ENCODE results near the gene ERI2.

Gene ERI2

DNA sequence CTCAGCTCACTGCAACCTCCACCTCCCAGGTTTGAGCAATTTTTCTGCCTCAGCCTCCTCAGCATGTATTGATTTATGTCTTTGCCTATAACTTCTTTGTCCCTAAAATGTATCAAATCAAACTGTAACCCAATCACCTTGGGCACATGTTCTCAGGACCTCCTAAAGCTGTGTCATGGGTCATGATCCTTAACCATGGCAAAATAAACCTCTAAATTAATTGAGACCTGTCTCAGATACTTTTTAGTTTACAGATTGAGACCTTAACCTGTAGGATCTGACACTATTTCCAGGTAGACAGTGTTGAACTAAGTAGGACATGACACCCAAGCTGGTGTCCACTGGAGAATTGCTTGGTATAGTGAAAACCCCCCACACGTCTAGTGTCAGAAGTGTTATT, 45.1 kb downstream of the ERI2 start:
- TF ChIP-seq, protein P1, sequence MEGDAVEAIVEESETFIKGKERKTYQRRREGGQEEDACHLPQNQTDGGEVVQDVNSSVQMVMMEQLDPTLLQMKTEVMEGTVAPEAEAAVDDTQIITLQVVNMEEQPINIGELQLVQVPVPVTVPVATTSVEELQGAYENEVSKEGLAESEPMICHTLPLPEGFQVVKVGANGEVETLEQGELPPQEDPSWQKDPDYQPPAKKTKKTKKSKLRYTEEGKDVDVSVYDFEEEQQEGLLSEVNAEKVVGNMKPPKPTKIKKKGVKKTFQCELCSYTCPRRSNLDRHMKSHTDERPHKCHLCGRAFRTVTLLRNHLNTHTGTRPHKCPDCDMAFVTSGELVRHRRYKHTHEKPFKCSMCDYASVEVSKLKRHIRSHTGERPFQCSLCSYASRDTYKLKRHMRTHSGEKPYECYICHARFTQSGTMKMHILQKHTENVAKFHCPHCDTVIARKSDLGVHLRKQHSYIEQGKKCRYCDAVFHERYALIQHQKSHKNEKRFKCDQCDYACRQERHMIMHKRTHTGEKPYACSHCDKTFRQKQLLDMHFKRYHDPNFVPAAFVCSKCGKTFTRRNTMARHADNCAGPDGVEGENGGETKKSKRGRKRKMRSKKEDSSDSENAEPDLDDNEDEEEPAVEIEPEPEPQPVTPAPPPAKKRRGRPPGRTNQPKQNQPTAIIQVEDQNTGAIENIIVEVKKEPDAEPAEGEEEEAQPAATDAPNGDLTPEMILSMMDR (IDR thresholded peaks at IDR 0.05), result no peak

DNA sequence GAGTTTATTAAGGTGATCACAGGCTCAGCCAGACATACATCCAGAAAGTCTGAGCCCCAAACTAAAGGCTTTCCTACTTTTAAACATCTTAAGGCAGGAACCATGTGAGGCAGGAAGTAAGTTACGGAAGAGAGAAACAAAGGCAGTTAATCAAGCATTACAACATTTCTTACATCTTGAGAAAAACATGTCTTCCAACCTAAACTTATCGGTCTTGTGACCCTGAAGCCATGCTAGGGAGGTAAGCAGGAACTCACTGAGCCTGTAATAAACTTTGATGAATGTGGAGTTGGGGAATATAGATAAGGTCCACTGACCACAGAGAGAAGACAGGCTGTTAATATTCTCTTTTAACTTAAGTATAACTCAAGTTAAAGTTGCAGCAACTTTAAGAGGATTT, 45.9 kb downstream of the ERI2 start:
- TF ChIP-seq, protein P1 (IDR thresholded peaks at IDR 0.05), result no peak

- TF ChIP-seq, protein P1 (IDR thresholded peaks at IDR 0.05), result no peak
Measured at GRCh38 chr16:20755238-20755637, 51.0 kb downstream of the ERI2 start.

DNA sequence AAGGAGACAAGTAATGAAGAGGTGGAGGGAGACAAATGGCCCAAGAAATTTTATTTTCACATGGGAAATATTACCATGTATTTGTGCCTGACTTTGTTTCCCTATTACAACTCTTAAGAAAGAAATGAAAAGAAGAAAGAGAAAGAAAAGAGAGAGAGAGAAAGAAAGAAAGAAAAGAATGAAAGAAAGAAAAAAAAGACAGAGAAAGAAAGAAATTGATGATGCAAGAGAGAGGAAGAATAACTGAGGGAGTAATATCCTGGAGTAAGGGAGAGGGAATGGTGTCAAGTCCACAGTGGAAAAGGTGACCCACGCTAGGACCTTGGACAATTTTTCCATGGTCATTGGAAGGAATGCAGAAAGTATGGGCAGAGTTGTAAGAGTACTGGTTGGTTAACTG, 52.5 kb downstream of the ERI2 start:
- TF ChIP-seq, protein P1 (IDR thresholded peaks at IDR 0.05), result no peak

- TF ChIP-seq, protein P1 (IDR thresholded peaks at IDR 0.05), result no peak
Measured at GRCh38 chr16:20750558-20750957, 55.7 kb downstream of the ERI2 start.

DNA sequence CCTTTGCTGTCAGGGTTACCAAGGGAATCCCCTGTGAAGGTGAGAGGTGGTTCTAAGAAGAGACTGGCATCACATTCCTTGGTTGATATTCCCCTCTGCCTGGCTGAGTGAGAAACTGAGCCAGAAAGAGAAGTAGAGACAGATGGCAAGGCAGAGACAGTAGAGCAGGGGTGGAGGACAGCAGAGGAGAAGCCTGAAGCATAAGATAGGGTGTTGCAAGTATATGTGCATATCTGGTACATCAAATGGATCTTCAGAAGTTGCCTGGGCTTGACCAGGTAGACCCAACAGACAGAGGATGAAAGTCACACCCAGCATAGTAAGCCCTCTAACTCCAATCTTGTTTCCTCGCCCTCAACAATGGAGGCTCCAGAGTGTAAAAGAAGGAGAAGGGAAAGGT, 56.8 kb downstream of the ERI2 start:
- TF ChIP-seq, protein P1 (IDR thresholded peaks at IDR 0.05), result no peak

DNA sequence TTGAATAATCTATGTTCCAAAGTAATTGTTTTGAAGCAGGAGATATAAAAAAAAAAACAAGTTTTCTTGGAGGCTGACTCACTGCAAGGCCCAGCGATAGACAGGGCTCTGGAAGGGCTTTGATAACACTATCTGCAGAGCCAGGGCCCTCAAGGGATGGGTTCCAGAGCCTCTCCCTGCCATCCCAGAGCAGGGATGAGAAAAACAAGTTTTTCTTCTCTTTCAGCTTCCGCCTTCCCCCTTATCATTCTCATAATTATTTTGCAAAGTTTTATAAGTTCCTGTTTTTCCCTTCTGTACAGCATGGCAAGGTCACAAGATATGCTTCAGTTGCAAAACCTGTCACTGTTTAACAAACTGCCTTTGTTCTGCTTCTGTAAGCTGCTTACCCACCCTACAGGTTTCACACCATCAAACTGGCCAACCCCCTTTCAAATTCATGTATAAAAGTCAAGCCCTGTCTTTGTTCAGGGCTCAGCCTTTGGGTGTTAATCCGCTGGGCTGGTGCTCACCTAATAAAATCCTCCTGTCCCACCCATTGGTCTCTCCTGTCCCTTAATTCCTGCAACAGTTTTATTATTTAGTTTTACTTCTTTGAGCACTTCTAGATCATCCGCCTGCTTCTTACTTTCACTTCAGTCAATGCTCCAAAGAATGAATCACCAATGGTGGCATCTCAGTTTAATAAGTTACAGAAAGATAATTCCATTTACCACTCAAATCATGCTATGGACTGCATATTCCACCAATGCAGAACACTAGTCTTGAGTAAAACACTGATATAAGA, 59.0 kb downstream of the ERI2 start:
- TF ChIP-seq, protein P1 (IDR thresholded peaks at IDR 0.05), result no peak

- TF ChIP-seq, protein P1 (IDR thresholded peaks at IDR 0.05), result no peak
Measured at GRCh38 chr16:20746461-20746860, 59.8 kb downstream of the ERI2 start.

Data from LNCAP (cell line).